A549 (cell line): ENCODE data around the gene ZDHHC17. TPM values are rescaled to one million over a fixed set of nuclear protein-coding genes. Genes with fewer than 3 reads are reported as not detected.
A peak's percentile ranks its signal among the peaks of the same experiment; 100 is the strongest.

Experiments used
- ATAC-seq, 2 experiments: fragments of 200-7000 bp in 1 of 2; fragments of >200 bp in 1 of 2; cut with Nextera tagmentation in 1 of 2; cut with Tn5 transposase in 1 of 2; 3 replicates each; pipeline versions ENCODE4 v1.8.0 to v1.9.1; 2018 to 2020; ENCODE audit warnings: mild to moderate bottlenecking in 1 of 2, moderate library complexity in 1 of 2
- CTCF ChIA-PET: fragments of 300-600 bp; sonication (Branson Sonifier 250); formaldehyde crosslinking; extraction: SDS; loops from one replicate; lab custom pipeline; 2021; ENCODE audit warnings: antibody characterized with exemption, inconsistent platforms; lab: Yijun Ruan, JAX
- POLR2A ChIA-PET: fragments of 350-600 bp; formaldehyde crosslinking; extraction: SDS; loops from one replicate; lab custom pipeline; 2021; ENCODE audit warnings: antibody characterized with exemption, inconsistent platforms; lab: Yijun Ruan, JAX
- DNase-seq, 2 experiments: peaks; one replicate each; pipeline versions ENCODE4 v3.0.0 to v3.0.0-alpha.2; 2011 to 2016; ENCODE audit warnings: low read depth in 1 of 2, low spot score in 1 of 2
- FAIRE-seq: peaks from 2 replicates; lab custom pipeline; 2011; peaks lifted over from hg19 to GRCh38; lab: Jason Lieb, UNC
- H3K27ac ChIP-seq, 2 experiments: fragments of >200 bp; sonication (Bioruptor Twin); formaldehyde crosslinking; 3 replicates each; pipeline ENCODE4 v1.5.1; 2016 to 2017
- H3K4me1 ChIP-seq: fragments of >200 bp; sonication (Bioruptor Twin); formaldehyde crosslinking; 3 replicates; pipeline ENCODE4 v1.6.1; 2016
- H3K4me2 ChIP-seq: fragments of >200 bp; sonication (Bioruptor Twin); formaldehyde crosslinking; 3 replicates; pipeline ENCODE4 v1.6.1; 2016
- H3K4me3 ChIP-seq: fragments of >200 bp; sonication (Bioruptor Twin); formaldehyde crosslinking; 3 replicates; pipeline ENCODE4 v1.5.1; 2016
- H3K9me3 ChIP-seq: fragments of >200 bp; sonication (Bioruptor Twin); formaldehyde crosslinking; 3 replicates; pipeline ENCODE4 v1.6.1; 2016
- CBX2 ChIP-seq: fragments of 200-600 bp; sonication (generic); IDR thresholded peaks from 2 replicates; pipeline ENCODE4 v1.6.1; 2016; ENCODE audit warnings: low read depth, mild to moderate bottlenecking, borderline replicate concordance
- CBX8 ChIP-seq: fragments of 200-600 bp; sonication (generic); IDR thresholded peaks from 2 replicates; pipeline ENCODE4 v1.6.1; 2016
- EHMT2 ChIP-seq: fragments of 200-600 bp; sonication (generic); IDR thresholded peaks from 2 replicates; pipeline ENCODE4 v1.6.1; 2016; ENCODE audit warnings: antibody characterized with exemption, low read depth, mild to moderate bottlenecking, moderate library complexity
- ESRRA ChIP-seq: fragments of 150-350 bp; IDR thresholded peaks from 2 replicates; pipeline ENCODE4 v1.6.1; 2014; ENCODE audit warnings: mild to moderate bottlenecking, low read length, borderline replicate concordance
- FOXS1 ChIP-seq: fragments of 250-450 bp; sonication (Bioruptor Pico); IDR thresholded peaks from 2 replicates; pipeline ENCODE4 v1.5.0; 2020; ENCODE audit warnings: mild to moderate bottlenecking, moderate library complexity
- GATA3 ChIP-seq: IDR thresholded peaks from 2 replicates; pipeline ENCODE4 v1.6.1; 2012; ENCODE audit warnings: borderline replicate concordance
- HEYL ChIP-seq: fragments of 250-450 bp; sonication (Bioruptor Pico); IDR thresholded peaks from 2 replicates; pipeline ENCODE4 v1.8.0; 2021; ENCODE audit warnings: mild to moderate bottlenecking, moderate library complexity
- HMGXB4 ChIP-seq: fragments of 250-450 bp; sonication (Bioruptor Pico); IDR thresholded peaks from 2 replicates; pipeline ENCODE4 v1.5.0; 2021; ENCODE audit warnings: mild to moderate bottlenecking, moderate library complexity, borderline replicate concordance
- HOXA7 ChIP-seq: fragments of 250-450 bp; sonication (Bioruptor Pico); IDR thresholded peaks from 2 replicates; pipeline ENCODE4 v1.5.0; 2020; ENCODE audit warnings: mild to moderate bottlenecking, moderate library complexity
- HOXB13 ChIP-seq: fragments of 250-450 bp; sonication (Bioruptor Pico); IDR thresholded peaks from 2 replicates; pipeline ENCODE4 v1.5.0; 2020; ENCODE audit warnings: low read depth, mild to moderate bottlenecking, moderate library complexity
- HOXB5 ChIP-seq: fragments of 250-450 bp; sonication (Bioruptor Pico); IDR thresholded peaks from 2 replicates; pipeline ENCODE4 v1.5.0; 2020; ENCODE audit warnings: mild to moderate bottlenecking, moderate library complexity
- MAZ ChIP-seq: fragments of 150-350 bp; IDR thresholded peaks from 2 replicates; pipeline ENCODE4 v1.6.1; 2014; ENCODE audit warnings: antibody characterized with exemption, low read depth, low read length, borderline replicate concordance
- NFE2L2 ChIP-seq: fragments of 150-350 bp; conservative IDR thresholded peaks from 2 replicates; pipeline ENCODE4 v1.6.1; 2014; ENCODE audit warnings: low read length
- NPAS2 ChIP-seq: fragments of 250-450 bp; sonication (Bioruptor Pico); IDR thresholded peaks from 2 replicates; pipeline ENCODE4 v1.8.0; 2022; ENCODE audit warnings: mild to moderate bottlenecking, moderate library complexity, borderline replicate concordance
- NR3C1 ChIP-seq: fragments of >200 bp; sonication (Bioruptor Twin); formaldehyde crosslinking; IDR thresholded peaks from 3 replicates; pipeline ENCODE4 v1.6.1; 2017
- PBX3 ChIP-seq: IDR thresholded peaks from 2 replicates; pipeline ENCODE4 v1.6.1; 2012
- PHF8 ChIP-seq: fragments of 200-600 bp; sonication (generic); IDR thresholded peaks from 2 replicates; pipeline ENCODE4 v1.6.1; 2016; ENCODE audit warnings: low read depth, mild to moderate bottlenecking, antibody characterized with exemption, moderate library complexity, borderline replicate concordance
- RARB ChIP-seq: fragments of 250-450 bp; sonication (Bioruptor Pico); IDR thresholded peaks from 2 replicates; pipeline ENCODE4 v1.8.0; 2021; ENCODE audit warnings: mild to moderate bottlenecking, moderate library complexity
- RCOR1 ChIP-seq: fragments of 150-350 bp; IDR thresholded peaks from 2 replicates; pipeline ENCODE4 v1.6.1; 2014; ENCODE audit warnings: antibody characterized with exemption, low read length, low read depth
- SREBF2 ChIP-seq: fragments of 450-650 bp; IDR thresholded peaks from 2 replicates; pipeline ENCODE4 v1.6.1; 2014; ENCODE audit warnings: mild to moderate bottlenecking, moderate library complexity
- TFCP2L1 ChIP-seq: fragments of 250-450 bp; sonication (Bioruptor Pico); IDR thresholded peaks from 2 replicates; pipeline ENCODE4 v1.5.0; 2021; ENCODE audit warnings: mild to moderate bottlenecking
- ZNF302 ChIP-seq: fragments of 250-450 bp; sonication (Bioruptor Pico); IDR thresholded peaks from 2 replicates; pipeline ENCODE4 v1.9.0; 2021; ENCODE audit warnings: inconsistent platforms, mild to moderate bottlenecking, moderate library complexity
- ZSCAN20 ChIP-seq: fragments of 250-450 bp; sonication (Bioruptor Pico); IDR thresholded peaks from 2 replicates; pipeline ENCODE4 v1.8.0; 2022; ENCODE audit warnings: mild to moderate bottlenecking, moderate library complexity
- WGBS: methylation state at CpG from one replicate; pipeline ENCODE4 v1.1.6; 2017; ENCODE audit errors: missing lambda C conversion rate; 5-methylcytosine and 5-hydroxymethylcytosine counted together
- polyA plus RNA-seq, 4 experiments: library from polyadenylated mRNA; depleted of rRNA in 3 of 4; stranded (reverse); fragments of >200 nt; fragmentation: RNase III in 1 of 4; extraction: RNeasy Plus Mini Kit Qiagen cat#74134 plus additional on column Dnase treatment in 1 of 4; gene quantifications; 2 replicates in 3 of 4; 3 replicates in 1 of 4; pipeline ENCODE4 v1.2.3, GENCODE V29; 2011 to 2017
- TF ChIP-seq, protein P1 (sequence below): IDR thresholded peaks from 2 replicates; pipeline ENCODE4 v1.6.1; 2012

Gene ZDHHC17
- polyA plus RNA-seq, 2 of the 4 experiments (the other 2 are of a cell fraction), result 28.1 to 54.8 TPM

DNA sequence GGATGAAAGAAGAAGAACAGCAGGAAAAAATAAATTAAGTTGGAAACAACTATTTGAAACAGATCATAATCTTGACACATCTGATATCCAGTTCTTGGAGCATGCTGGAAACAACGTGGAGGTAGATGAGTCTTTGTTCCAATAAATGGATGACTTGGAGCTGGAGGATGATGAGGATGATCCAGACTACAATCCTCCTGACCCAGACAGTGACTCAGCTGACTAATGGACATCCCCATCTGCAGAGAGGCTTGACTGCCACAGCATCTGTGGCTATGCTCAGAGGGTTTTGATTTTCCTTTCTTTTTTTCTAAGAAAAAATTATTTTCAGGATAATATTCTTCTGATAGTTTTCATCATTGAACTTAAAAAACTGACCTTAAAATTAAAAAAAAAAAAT lies 6.2 kb upstream of the ZDHHC17 start:
- Histone ChIP-seq H3K4me2 (no peak overlapping the region), H3K9me3 (no peaks in the 10 kb centered on the region), H3K4me1 (0 out of 3 replicates have a peak, but pooled peaks cover under 1% of the 10 kb centered on the region), H3K4me3 (no peak overlapping the region), H3K27ac (no peak overlapping the region)
- CTCF ChIA-PET, result no interaction called here
- ATAC-seq, result peak in 1 of 2 experiments; percentile 63; a peak in 2 of 6 replicates
- 2% methylated on average over 1 of the region's 1 CpG for WGBS
- DNase-seq, result peak in 1 of 2 experiments; percentile 17
- POLR2A ChIA-PET, result no interaction called here
- TF ChIP-seq HOXB13, result no peak
- no peak for FAIRE-seq

DNA sequence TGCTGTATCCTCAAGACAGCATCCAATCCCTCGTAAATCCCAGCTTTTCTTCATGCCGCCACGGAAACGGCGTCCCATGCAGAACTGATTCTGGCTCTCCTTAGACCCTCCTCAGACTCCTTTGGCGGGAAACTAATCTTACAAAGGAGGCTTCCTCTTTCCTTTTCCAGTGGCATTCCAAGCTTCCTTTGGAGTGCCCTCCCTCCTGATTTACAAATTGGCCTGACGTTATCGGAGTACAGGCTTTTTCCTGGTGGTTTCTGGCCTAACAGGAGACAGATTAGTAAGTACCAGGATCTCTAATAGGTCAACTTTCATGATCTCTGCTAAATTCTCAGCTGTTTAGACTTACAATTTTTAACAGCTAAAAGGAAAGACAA lies 1.3 kb upstream of the ZDHHC17 start:
- POLR2A ChIA-PET, result interaction anchor here (0.6 kb wide), 1 partner anchor 449 kb away, joined by 3 read pairs; no protein-coding TSS in a partner anchor
- Histone ChIP-seq H3K9me3 (no peaks in the 10 kb centered on the region), H3K4me2 (peak overlapping the region; percentile 65), H3K27ac (peak overlapping the region; percentile 96 to 97; a peak in 5 of 6 replicates), H3K4me3 (no peak overlapping the region; the same call in 2 of the 3 replicates), H3K4me1 (0 out of 3 replicates have a peak, but pooled peaks cover 12% of the 10 kb centered on the region)
- DNase-seq (no peak), FAIRE-seq (no peak), ATAC-seq (no peak)
- CTCF ChIA-PET, result interaction anchor here (2.0 kb wide), 1 partner anchor 28 kb away, joined by 11 read pairs; no protein-coding TSS in a partner anchor
- 95% methylated on average over 8 of the region's 8 CpGs for WGBS
- TF ChIP-seq NPAS2, result no peak
- no peak for TF ChIP-seq ZSCAN20 (CRISPR knock-in tag)
- TF ChIP-seq FOXS1 (CRISPR knock-in tag), result no peak
- TF ChIP-seq CBX2, result no peak
- TF ChIP-seq NFE2L2, result no peak
- no peak for TF ChIP-seq ZNF302 (CRISPR knock-in tag)
- no peak for TF ChIP-seq HMGXB4

DNA sequence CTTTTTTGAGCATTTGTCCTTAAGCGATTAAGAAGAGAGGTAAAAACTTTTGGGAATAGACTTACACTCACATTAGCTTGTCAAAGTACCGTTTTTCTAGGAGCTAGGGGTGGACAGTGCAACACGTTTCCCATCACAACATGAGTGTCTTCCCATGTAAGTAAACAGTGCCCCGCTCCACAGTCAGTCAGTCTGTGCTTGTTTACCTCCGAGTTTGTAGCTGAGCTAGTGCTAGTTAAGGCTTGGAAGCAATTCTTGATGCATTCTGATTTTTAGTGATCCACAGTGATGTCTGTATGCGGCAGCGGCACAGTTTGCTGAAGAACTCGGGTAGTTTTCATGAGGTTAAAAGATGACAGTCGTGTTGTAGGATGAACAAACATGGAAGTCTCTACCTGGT lies 941 bp downstream of the ZDHHC17 start:
- TF ChIP-seq PBX3, result no peak
- TF ChIP-seq NFE2L2, result no peak
- TF ChIP-seq EHMT2, result no peak
- TF ChIP-seq RCOR1, result no peak
- CTCF ChIA-PET, result interaction anchor here (0.6 to 2.2 kb wide), 3 partner anchors 26 to 145 kb away, joined by 3 to 8 read pairs (median 5); no protein-coding TSS in a partner anchor
- Histone ChIP-seq H3K4me2 (peak overlapping the region; percentile 80), H3K9me3 (no peaks in the 10 kb centered on the region), H3K4me3 (peak overlapping the region; percentile 72), H3K4me1 (0 out of 3 replicates have a peak, but pooled peaks cover 14% of the 10 kb centered on the region), H3K27ac (peak overlapping the region; percentile 96 to 97)
- DNase-seq (no peak), ATAC-seq (0 out of 6 replicates have a peak, but pooled peaks of 1 of the 2 experiments have one; percentile 3), FAIRE-seq (no peak)
- WGBS, result 24% methylated on average over 9 of the region's 9 CpGs
- POLR2A ChIA-PET, result no interaction called here

DNA sequence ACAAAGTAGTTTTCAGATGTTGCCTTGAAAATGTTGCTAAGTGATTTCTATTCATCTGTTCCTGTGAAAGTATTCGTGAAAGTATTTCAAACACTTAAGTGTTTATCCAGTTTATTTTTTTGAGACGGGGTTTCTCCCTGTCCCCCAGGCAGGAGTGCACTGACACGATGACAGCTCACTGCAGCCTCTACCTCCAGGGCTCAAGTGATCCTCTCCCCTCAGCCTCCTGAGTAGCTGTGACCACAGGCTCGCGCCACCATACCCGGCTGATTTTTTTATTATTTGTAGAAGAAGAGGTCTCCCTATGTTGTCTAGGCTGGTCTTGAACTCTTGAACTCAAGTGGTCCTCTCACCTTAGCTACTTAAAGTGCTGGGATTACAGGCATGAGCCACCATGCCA lies 1.7 kb downstream of the ZDHHC17 start:
- DNase-seq (no peak), ATAC-seq (no peak), FAIRE-seq (no peak)
- WGBS, result 91% methylated on average over 6 of the region's 6 CpGs
- H3K27ac ChIP-seq, result no peak overlapping the region
- ChIA-PET POLR2A (no interaction called here), CTCF (interaction anchor here (0.8 to 2.2 kb wide), 3 partner anchors 25 to 144 kb away, joined by 3 to 8 read pairs (median 4); no protein-coding TSS in a partner anchor)
- 0 out of 3 replicates have a peak, but pooled peaks cover 14% of the 10 kb centered on the region for H3K4me1 ChIP-seq
- TF ChIP-seq RARB, result no peak
- TF ChIP-seq, protein P1, sequence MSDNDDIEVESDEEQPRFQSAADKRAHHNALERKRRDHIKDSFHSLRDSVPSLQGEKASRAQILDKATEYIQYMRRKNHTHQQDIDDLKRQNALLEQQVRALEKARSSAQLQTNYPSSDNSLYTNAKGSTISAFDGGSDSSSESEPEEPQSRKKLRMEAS, result no peak
- no peak for TF ChIP-seq TFCP2L1 (CRISPR knock-in tag)
- no peak for TF ChIP-seq GATA3
- no peak for TF ChIP-seq NR3C1
- TF ChIP-seq ZSCAN20 (CRISPR knock-in tag), result no peak
- no peak for TF ChIP-seq PHF8
- no peak for TF ChIP-seq PBX3
- TF ChIP-seq HEYL (CRISPR knock-in tag), result no peak
- TF ChIP-seq HMGXB4, result no peak
- TF ChIP-seq CBX8, result no peak
- TF ChIP-seq ESRRA, result no peak
- no peak for TF ChIP-seq HOXA7
- no peak for TF ChIP-seq HOXB13
- no peak for TF ChIP-seq SREBF2
- no peak for TF ChIP-seq MAZ
- no peak for TF ChIP-seq HOXB5 (CRISPR knock-in tag)
- H3K4me2 ChIP-seq, result peak overlapping the region; percentile 80
- H3K9me3 ChIP-seq, result no peaks in the 10 kb centered on the region
- no peak overlapping the region for H3K4me3 ChIP-seq
